Tibial artery (tissue), 4 donors: Measurements from ENCODE around the gene TRHDE.

Source experiments
- DNase-seq, 2 donors: peaks; one replicate each; pipeline ENCODE4 v3.0.0-alpha.2; 2019
- H3K27ac ChIP-seq, 2 donors: fragments of 200-600 bp; sonication (generic) in 1 of 2; 1 replicate in 1 of 2; 2 replicates in 1 of 2; pipeline ENCODE4 v1.5.1; 2018 to 2019; ENCODE audit warnings: mild to moderate bottlenecking in 1 of 2
- H3K27me3 ChIP-seq, 2 donors: fragments of 200-600 bp; sonication (generic) in 1 of 2; one replicate each; pipeline versions ENCODE4 v1.5.1 to v1.6.0; 2016 to 2019
- H3K36me3 ChIP-seq, 3 donors: fragments of 200-600 bp; sonication (generic) in 2 of 3; one replicate each; pipeline ENCODE4 v1.5.1; 2016 to 2019; ENCODE audit warnings: mild to moderate bottlenecking in 2 of 3
- H3K4me1 ChIP-seq, 4 donors: fragments of 200-600 bp; sonication (generic) in 2 of 4; 1 replicate in 3 of 4; 2 replicates in 1 of 4; pipeline ENCODE4 v1.5.1; 2016 to 2019
- H3K4me3 ChIP-seq, 2 donors: fragments of 200-600 bp; sonication (generic) in 1 of 2; 1 replicate in 1 of 2; 2 replicates in 1 of 2; pipeline ENCODE4 v1.5.1; 2018 to 2019; ENCODE audit warnings: mild to moderate bottlenecking in 2 of 2
- H3K9me3 ChIP-seq, 3 donors: fragments of 200-600 bp; sonication (generic) in 1 of 3; one replicate each; pipeline ENCODE4 v1.5.1; 2016 to 2019
- intact Hi-C: fragments of 100-400 bp; cut with DNase I; formaldehyde crosslinking; loops from one replicate; pipeline ENCODE4 v1.15.0; 2023; ENCODE audit warnings: low total_unique reads
- TF ChIP-seq, protein P1 (sequence below), 2 experiments: fragments of 200-600 bp in 1 of 2; fragments of 450-650 bp in 1 of 2; IDR thresholded peaks; one replicate each; pipeline ENCODE4 v1.5.1; 2017 to 2019; ENCODE audit warnings: antibody characterized with exemption in 2 of 2, mild to moderate bottlenecking in 1 of 2, moderate library complexity in 1 of 2

The TRHDE gene

DNA sequence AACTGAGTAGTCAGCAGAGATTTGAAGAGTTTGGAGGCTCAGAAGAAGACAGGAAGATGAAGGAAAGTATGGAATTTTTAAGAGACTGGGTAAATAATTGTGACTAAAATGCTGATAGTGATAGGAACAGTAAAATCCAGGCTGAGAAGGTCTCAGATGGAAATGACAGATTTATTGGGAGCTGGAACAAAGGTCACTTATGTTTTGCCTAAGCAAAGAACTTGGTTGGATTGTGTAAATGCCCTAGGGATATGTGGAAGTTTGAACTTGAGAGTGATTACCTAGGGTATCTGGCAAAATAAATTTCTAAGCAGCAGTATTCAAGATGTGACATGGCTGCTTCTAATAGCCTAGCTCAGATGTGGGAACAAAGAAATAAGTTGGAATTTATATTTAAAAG is 180.9 kb downstream of the TRHDE start:
- no peaks in the 10 kb centered on the region for H3K4me1 ChIP-seq
- TF ChIP-seq, protein P1, sequence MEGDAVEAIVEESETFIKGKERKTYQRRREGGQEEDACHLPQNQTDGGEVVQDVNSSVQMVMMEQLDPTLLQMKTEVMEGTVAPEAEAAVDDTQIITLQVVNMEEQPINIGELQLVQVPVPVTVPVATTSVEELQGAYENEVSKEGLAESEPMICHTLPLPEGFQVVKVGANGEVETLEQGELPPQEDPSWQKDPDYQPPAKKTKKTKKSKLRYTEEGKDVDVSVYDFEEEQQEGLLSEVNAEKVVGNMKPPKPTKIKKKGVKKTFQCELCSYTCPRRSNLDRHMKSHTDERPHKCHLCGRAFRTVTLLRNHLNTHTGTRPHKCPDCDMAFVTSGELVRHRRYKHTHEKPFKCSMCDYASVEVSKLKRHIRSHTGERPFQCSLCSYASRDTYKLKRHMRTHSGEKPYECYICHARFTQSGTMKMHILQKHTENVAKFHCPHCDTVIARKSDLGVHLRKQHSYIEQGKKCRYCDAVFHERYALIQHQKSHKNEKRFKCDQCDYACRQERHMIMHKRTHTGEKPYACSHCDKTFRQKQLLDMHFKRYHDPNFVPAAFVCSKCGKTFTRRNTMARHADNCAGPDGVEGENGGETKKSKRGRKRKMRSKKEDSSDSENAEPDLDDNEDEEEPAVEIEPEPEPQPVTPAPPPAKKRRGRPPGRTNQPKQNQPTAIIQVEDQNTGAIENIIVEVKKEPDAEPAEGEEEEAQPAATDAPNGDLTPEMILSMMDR (IDR thresholded peaks at IDR 0.05) = no peak
- DNase-seq = no peak
- H3K4me3 ChIP-seq = no peak overlapping the region
- H3K9me3 ChIP-seq = peaks cover 0 to 8% (median 0%) of the 10 kb centered on the region in 3 donors
- H3K36me3 ChIP-seq = no peaks in the 10 kb centered on the region
- intact Hi-C loops = no loop called here
- H3K27me3 ChIP-seq = no peaks in the 10 kb centered on the region
- no peak overlapping the region for H3K27ac ChIP-seq

DNA sequence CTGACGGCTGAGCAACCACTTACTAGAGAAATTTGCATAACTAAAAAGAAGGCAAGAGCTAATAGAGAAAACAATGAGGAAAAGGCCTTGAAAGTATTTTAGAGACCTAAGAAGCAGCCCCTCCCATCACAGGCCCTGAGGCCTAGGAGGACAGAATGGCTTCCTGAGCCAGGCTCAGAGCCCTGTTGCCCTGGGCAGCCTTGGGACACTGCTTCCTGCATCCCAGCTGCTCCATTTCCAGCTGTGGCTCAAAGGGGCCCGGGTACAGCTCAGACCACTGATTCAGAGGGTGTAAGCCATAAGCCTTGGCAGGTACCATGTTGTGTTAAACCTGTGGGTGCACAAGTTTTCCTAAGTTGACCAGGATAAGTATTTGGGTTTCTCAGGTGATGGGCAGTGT is 181.4 kb downstream of the TRHDE start:
- Histone ChIP-seq H3K27me3 (no peaks in the 10 kb centered on the region), H3K36me3 (no peaks in the 10 kb centered on the region), H3K9me3 (peaks cover 0 to 8% (median 0%) of the 10 kb centered on the region in 3 donors), H3K4me3 (no peak overlapping the region), H3K4me1 (no peaks in the 10 kb centered on the region), H3K27ac (no peak overlapping the region)
- TF ChIP-seq, protein P1 (IDR thresholded peaks at IDR 0.05) = no peak
- intact Hi-C loops = no loop called here
- DNase-seq = no peak

DNA sequence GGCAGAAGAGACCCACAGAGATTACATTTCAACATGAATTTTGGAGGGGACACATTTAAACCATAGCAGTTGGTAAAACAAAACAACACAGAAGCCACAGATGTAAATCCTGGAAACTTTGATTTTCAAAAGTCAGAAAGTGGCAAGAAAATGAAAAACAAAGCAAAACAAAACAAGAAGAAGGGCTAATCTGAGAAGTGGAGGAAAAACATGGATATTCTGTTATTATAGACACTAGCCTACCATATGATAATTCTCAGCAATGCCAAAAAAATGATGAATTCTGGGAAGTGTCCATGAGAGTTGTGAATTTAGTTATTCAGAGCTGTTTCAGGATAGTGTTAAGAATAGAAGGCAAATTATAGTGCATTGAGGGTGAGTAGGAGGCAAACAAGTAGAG is 192.3 kb downstream of the TRHDE start:
- Histone ChIP-seq H3K4me3 (no peak overlapping the region), H3K36me3 (no peaks in the 10 kb centered on the region), H3K27me3 (no peaks in the 10 kb centered on the region), H3K9me3 (no peaks in the 10 kb centered on the region), H3K27ac (no peak overlapping the region), H3K4me1 (no peaks in the 10 kb centered on the region)
- intact Hi-C loops = no loop called here
- no peak for DNase-seq
- TF ChIP-seq, protein P1 (IDR thresholded peaks at IDR 0.05) = no peak

DNA sequence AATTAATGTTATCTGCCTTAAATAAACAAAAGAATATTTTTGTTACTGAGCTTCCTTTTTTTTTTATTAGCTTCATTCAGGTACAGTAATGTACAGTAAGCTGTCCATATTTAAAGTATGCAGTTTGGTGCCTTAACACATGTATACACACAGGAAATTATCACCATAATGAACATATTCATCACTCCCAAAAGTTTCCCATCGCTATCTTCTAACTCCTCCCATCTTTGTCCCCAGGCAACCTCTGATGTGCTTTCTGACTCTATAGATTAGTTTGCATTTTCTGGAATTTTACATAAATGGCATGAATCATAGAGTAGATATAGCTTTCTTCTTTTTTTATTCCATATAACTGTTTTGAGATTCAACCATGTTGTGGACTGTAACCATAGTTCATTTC is 193.0 kb downstream of the TRHDE start:
- intact Hi-C loops = no loop called here
- no peaks in the 10 kb centered on the region for H3K36me3 ChIP-seq
- no peak overlapping the region for H3K4me3 ChIP-seq
- H3K9me3 ChIP-seq = no peaks in the 10 kb centered on the region
- no peaks in the 10 kb centered on the region for H3K27me3 ChIP-seq
- H3K27ac ChIP-seq = no peak overlapping the region
- TF ChIP-seq, protein P1 (IDR thresholded peaks at IDR 0.05) = no peak
- DNase-seq = no peak
- no peaks in the 10 kb centered on the region for H3K4me1 ChIP-seq

DNA sequence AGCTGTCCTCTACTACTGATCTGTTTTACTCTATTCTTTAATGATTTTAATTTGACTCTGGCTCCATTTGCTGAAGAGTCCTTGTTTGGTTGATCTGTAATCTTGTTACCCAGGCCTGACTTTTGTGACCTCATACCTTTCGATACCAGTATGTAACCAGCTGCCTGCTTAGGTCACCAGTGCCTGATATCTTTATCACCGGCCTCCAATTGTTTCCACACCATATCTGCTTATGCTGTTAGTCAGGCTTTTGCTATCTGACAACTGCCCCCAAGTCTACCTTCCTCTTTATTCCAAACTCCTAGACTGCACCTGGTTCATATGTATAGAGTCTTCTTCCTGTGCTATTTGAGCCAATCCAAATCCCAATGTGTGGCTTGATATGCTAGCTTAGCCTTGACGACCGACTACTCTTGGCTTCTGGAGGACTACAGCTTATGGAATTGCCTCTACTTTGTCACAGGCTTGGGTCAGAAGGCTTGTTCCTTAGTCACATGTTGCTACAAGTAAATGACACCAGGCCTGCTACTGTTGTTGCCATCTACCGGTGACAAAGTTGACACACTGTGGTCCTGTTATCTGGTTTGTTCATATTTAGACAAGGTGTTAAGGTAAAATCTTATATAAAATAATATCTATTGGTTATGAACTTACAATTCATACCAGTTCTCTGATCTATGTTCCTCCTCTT is 193.9 kb downstream of the TRHDE start:
- Histone ChIP-seq H3K36me3 (no peaks in the 10 kb centered on the region), H3K27ac (no peak overlapping the region), H3K27me3 (no peaks in the 10 kb centered on the region), H3K4me1 (no peaks in the 10 kb centered on the region), H3K9me3 (no peaks in the 10 kb centered on the region), H3K4me3 (no peak overlapping the region)
- no peak for DNase-seq
- intact Hi-C loops = no loop called here
- TF ChIP-seq, protein P1 (IDR thresholded peaks at IDR 0.05) = no peak

DNA sequence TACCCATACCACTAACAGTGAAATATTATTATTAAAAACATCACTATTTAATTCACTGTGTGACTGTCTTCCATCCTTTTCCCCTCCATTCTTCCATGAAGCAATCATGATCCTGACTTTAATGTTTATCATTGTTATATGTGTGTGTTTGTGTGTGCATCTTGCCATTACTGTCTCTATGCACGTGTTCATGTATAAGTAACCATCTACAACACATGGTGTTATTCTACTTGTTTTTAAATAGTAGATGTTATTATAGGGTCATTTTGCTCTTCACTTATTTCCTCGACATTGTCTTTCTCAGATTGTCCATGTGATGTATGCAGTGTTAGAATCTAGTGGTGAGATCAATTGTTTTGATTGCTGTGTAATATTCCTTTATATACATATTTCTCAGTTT is 195.8 kb downstream of the TRHDE start:
- intact Hi-C loops = no loop called here
- Histone ChIP-seq H3K27ac (no peak overlapping the region), H3K4me1 (no peaks in the 10 kb centered on the region), H3K9me3 (no peaks in the 10 kb centered on the region), H3K4me3 (no peak overlapping the region), H3K27me3 (no peaks in the 10 kb centered on the region), H3K36me3 (no peaks in the 10 kb centered on the region)
- TF ChIP-seq, protein P1 (IDR thresholded peaks at IDR 0.05) = no peak
- DNase-seq = no peak
